Tibial artery (tissue), 4 donors: ENCODE data around the gene HMCN1.

Source experiments
- DNase-seq, 2 donors: peaks; one replicate each; pipeline ENCODE4 v3.0.0-alpha.2; 2019
- H3K27ac ChIP-seq, 2 donors: fragments of 200-600 bp; sonication (generic) in 1 of 2; 1 replicate in 1 of 2; 2 replicates in 1 of 2; pipeline ENCODE4 v1.5.1; 2018 to 2019; ENCODE audit warnings: mild to moderate bottlenecking in 1 of 2
- H3K27me3 ChIP-seq, 2 donors: fragments of 200-600 bp; sonication (generic) in 1 of 2; one replicate each; pipeline versions ENCODE4 v1.5.1 to v1.6.0; 2016 to 2019
- H3K36me3 ChIP-seq, 3 donors: fragments of 200-600 bp; sonication (generic) in 2 of 3; one replicate each; pipeline ENCODE4 v1.5.1; 2016 to 2019; ENCODE audit warnings: mild to moderate bottlenecking in 2 of 3
- H3K4me1 ChIP-seq, 4 donors: fragments of 200-600 bp; sonication (generic) in 2 of 4; 1 replicate in 3 of 4; 2 replicates in 1 of 4; pipeline ENCODE4 v1.5.1; 2016 to 2019
- H3K4me3 ChIP-seq, 2 donors: fragments of 200-600 bp; sonication (generic) in 1 of 2; 1 replicate in 1 of 2; 2 replicates in 1 of 2; pipeline ENCODE4 v1.5.1; 2018 to 2019; ENCODE audit warnings: mild to moderate bottlenecking in 2 of 2
- H3K9me3 ChIP-seq, 3 donors: fragments of 200-600 bp; sonication (generic) in 1 of 3; one replicate each; pipeline ENCODE4 v1.5.1; 2016 to 2019
- intact Hi-C: fragments of 100-400 bp; cut with DNase I; formaldehyde crosslinking; loops from one replicate; pipeline ENCODE4 v1.15.0; 2023; ENCODE audit warnings: low total_unique reads
- TF ChIP-seq, protein P1 (sequence below), 2 experiments: fragments of 200-600 bp in 1 of 2; fragments of 450-650 bp in 1 of 2; IDR thresholded peaks; one replicate each; pipeline ENCODE4 v1.5.1; 2017 to 2019; ENCODE audit warnings: antibody characterized with exemption in 2 of 2, mild to moderate bottlenecking in 1 of 2, moderate library complexity in 1 of 2

The HMCN1 gene

GRCh38 chr1:186194107-186194756 lies 460.0 kb downstream of the HMCN1 start:
- no peaks in the 10 kb centered on the region for H3K9me3 ChIP-seq
- intact Hi-C loops = no loop called here
- no peak overlapping the region for H3K4me3 ChIP-seq
- DNase-seq = no peak
- no peaks in the 10 kb centered on the region for H3K4me1 ChIP-seq
- no peaks in the 10 kb centered on the region for H3K27me3 ChIP-seq
- TF ChIP-seq, protein P1, sequence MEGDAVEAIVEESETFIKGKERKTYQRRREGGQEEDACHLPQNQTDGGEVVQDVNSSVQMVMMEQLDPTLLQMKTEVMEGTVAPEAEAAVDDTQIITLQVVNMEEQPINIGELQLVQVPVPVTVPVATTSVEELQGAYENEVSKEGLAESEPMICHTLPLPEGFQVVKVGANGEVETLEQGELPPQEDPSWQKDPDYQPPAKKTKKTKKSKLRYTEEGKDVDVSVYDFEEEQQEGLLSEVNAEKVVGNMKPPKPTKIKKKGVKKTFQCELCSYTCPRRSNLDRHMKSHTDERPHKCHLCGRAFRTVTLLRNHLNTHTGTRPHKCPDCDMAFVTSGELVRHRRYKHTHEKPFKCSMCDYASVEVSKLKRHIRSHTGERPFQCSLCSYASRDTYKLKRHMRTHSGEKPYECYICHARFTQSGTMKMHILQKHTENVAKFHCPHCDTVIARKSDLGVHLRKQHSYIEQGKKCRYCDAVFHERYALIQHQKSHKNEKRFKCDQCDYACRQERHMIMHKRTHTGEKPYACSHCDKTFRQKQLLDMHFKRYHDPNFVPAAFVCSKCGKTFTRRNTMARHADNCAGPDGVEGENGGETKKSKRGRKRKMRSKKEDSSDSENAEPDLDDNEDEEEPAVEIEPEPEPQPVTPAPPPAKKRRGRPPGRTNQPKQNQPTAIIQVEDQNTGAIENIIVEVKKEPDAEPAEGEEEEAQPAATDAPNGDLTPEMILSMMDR (IDR thresholded peaks at IDR 0.05) = no peak
- H3K36me3 ChIP-seq = peaks cover 0 to 7% (median 0%) of the 10 kb centered on the region in 3 donors
- no peak overlapping the region for H3K27ac ChIP-seq

- Histone ChIP-seq H3K4me1 (no peaks in the 10 kb centered on the region), H3K36me3 (no peaks in the 10 kb centered on the region), H3K27me3 (no peaks in the 10 kb centered on the region), H3K9me3 (no peaks in the 10 kb centered on the region), H3K4me3 (no peak overlapping the region), H3K27ac (no peak overlapping the region)
- DNase-seq = no peak
- intact Hi-C loops = no loop called here
- TF ChIP-seq, protein P1 (IDR thresholded peaks at IDR 0.05) = no peak
Measured at GRCh38 chr1:186195377-186195931, 461.3 kb downstream of the HMCN1 start.

DNA sequence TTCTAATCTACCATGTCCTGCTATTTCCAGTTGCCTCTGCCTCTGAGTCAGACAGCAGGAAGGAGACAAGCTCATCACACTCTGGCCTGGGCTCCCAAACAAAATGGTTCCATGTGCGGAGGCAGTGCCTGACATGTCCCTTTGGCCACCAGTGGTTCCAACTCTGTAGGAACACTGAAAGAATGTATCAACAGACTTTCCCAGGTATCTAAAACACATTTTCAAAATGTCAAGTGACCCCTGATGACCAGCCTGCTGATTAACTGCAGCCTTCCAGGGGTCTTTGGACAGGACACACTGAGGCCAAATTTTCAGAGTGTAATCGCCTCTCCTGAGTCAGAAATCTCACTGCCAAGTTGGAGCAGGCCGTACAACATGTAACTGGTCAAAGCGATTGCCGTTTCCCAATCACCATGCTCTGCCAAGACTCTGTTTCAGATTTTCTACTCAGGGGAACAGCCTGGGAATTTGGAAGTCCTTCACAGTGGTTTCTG lies 468.1 kb downstream of the HMCN1 start:
- TF ChIP-seq, protein P1 (IDR thresholded peaks at IDR 0.05) = no peak
- intact Hi-C loops = no loop called here

DNA sequence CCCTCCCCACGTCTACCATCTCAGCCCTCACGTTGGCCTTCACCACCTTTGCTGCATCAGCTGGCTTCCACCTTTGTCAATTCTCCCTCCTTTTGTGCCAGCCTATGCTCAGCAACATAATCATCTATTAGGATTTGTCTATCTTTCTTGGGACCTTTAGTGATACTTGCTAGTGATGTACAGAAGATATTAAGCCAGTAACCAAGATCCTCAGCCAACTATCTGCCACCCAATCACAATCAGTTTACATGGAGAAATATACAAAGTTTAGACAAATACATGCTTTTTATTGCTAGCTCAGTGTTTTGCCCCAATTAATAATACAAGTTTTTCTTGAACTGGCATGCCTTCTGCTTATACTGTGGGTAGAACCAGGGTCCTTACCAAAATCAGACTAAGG lies 468.6 kb downstream of the HMCN1 start:
- no peak for DNase-seq
- Histone ChIP-seq H3K27ac (no peak overlapping the region), H3K36me3 (no peaks in the 10 kb centered on the region), H3K4me3 (no peak overlapping the region), H3K27me3 (no peaks in the 10 kb centered on the region), H3K4me1 (no peaks in the 10 kb centered on the region), H3K9me3 (no peaks in the 10 kb centered on the region)
- TF ChIP-seq, protein P1 (IDR thresholded peaks at IDR 0.05) = no peak
- intact Hi-C loops = no loop called here

More for the DNA sequence above, 468.1 kb downstream of the HMCN1 start:
- Histone ChIP-seq H3K4me3 (no peak overlapping the region), H3K4me1 (no peaks in the 10 kb centered on the region), H3K27ac (peak overlapping the region in 1 of 2 donors; percentile 30), H3K27me3 (no peaks in the 10 kb centered on the region), H3K9me3 (no peaks in the 10 kb centered on the region), H3K36me3 (no peaks in the 10 kb centered on the region)
- DNase-seq = peak; percentile 75 to 85

DNA sequence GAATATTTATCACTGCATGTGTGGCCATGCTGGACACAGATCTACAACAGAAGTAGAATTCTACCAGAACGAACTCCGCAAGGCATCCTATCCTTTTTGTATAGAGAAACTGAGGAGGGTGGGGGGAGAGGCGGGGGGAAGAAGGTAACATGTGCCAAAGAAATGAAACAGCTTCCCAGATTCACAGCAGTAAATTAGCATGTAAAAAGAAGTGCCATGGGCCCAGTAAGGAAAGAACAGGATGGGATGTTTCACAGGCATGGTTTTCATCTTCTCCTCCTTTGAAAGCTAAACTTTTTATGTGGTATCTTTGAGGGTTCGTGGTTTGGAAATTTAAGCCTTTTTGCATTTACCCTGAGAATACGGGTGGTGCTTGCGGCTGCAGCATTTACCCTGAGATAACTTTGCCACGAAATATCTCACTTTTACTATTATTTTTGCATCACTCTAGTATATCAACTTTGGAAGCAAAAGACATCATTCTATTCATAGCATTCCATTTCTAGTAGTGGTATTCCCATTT lies 471.9 kb downstream of the HMCN1 start:
- no peak for DNase-seq
- Histone ChIP-seq H3K27me3 (no peaks in the 10 kb centered on the region), H3K36me3 (no peaks in the 10 kb centered on the region), H3K4me3 (no peak overlapping the region), H3K9me3 (no peaks in the 10 kb centered on the region), H3K4me1 (no peaks in the 10 kb centered on the region), H3K27ac (no peak overlapping the region)
- TF ChIP-seq, protein P1 (IDR thresholded peaks at IDR 0.05) = no peak
- intact Hi-C loops = no loop called here
